Activated CD4-positive, alpha-beta T cell treated with anti-CD3 and anti-CD28 coated beads, Interleukin-2, amount 50 U/mL, for 16 hours (primary cell): ENCODE measurements around the gene SCIN.
"Not testable (repeated sequence)": the region's sequence is repeated elsewhere in the genome, so short reads cannot be mapped to it uniquely, and the experiment has no call there.

Experiments used
- DNase-seq: peaks from one replicate; pipeline ENCODE4 v3.0.0-alpha.2; 2020

Gene SCIN

GRCh38 chr7:12570534-12571461, at the start of gene SCIN:
Gene SCIN, plus strand, starts transcription at chr7:12570720. Its CDS starts 67 bp downstream, at chr7:12570787.
- DNase-seq, result peak; percentile 23

- DNase-seq, result peak; percentile 43
These were observed 45.6 kb upstream of the SCIN start for GRCh38 chr7:12524794-12525386.

GRCh38 chr7:12526693-12527092, 43.8 kb upstream of the SCIN start:
- DNase-seq, result not testable (repeated sequence)

- DNase-seq, result not testable (repeated sequence)
These were observed 42.9 kb upstream of the SCIN start for GRCh38 chr7:12527670-12528069.

- DNase-seq, result no peak
These were observed 40.4 kb upstream of the SCIN start for GRCh38 chr7:12529971-12530710.

- no peak for DNase-seq
These were observed 38.7 kb upstream of the SCIN start for GRCh38 chr7:12531784-12532183.

GRCh38 chr7:12534046-12534445, 36.5 kb upstream of the SCIN start:
- DNase-seq, result no peak

- DNase-seq, result no peak
These were observed 30.8 kb upstream of the SCIN start for GRCh38 chr7:12539681-12540080.

GRCh38 chr7:12540850-12541249, 29.7 kb upstream of the SCIN start:
- DNase-seq, result no peak

GRCh38 chr7:12543586-12543985, 26.9 kb upstream of the SCIN start:
- no peak for DNase-seq

- DNase-seq, result no peak
These were observed 21.4 kb upstream of the SCIN start for GRCh38 chr7:12549106-12549505.

GRCh38 chr7:12550956-12551355, 19.6 kb upstream of the SCIN start:
- no peak for DNase-seq

GRCh38 chr7:12552876-12553275, 17.6 kb upstream of the SCIN start:
- DNase-seq, result no peak

- no peak for DNase-seq
These were observed 17.1 kb upstream of the SCIN start for GRCh38 chr7:12553416-12553815.

- no peak for DNase-seq
These were observed 16.2 kb upstream of the SCIN start for GRCh38 chr7:12554351-12554750.

GRCh38 chr7:12554872-12555271, 15.6 kb upstream of the SCIN start:
- DNase-seq, result no peak

- not testable (repeated sequence) for DNase-seq
These were observed 14.8 kb upstream of the SCIN start for GRCh38 chr7:12555695-12556094.

GRCh38 chr7:12556139-12556792, 14.3 kb upstream of the SCIN start:
- not testable (repeated sequence) for DNase-seq

GRCh38 chr7:12557282-12557681, 13.2 kb upstream of the SCIN start:
- DNase-seq, result no peak

- DNase-seq, result no peak
These were observed 5.3 kb upstream of the SCIN start for GRCh38 chr7:12564996-12565764.

GRCh38 chr7:12565873-12566272, 4.6 kb upstream of the SCIN start:
- no peak for DNase-seq

GRCh38 chr7:12567015-12567414, 3.5 kb upstream of the SCIN start:
- DNase-seq, result peak; percentile 22
